ENCODE results near the gene PSMA7.

PSMA7 gene

DNA sequence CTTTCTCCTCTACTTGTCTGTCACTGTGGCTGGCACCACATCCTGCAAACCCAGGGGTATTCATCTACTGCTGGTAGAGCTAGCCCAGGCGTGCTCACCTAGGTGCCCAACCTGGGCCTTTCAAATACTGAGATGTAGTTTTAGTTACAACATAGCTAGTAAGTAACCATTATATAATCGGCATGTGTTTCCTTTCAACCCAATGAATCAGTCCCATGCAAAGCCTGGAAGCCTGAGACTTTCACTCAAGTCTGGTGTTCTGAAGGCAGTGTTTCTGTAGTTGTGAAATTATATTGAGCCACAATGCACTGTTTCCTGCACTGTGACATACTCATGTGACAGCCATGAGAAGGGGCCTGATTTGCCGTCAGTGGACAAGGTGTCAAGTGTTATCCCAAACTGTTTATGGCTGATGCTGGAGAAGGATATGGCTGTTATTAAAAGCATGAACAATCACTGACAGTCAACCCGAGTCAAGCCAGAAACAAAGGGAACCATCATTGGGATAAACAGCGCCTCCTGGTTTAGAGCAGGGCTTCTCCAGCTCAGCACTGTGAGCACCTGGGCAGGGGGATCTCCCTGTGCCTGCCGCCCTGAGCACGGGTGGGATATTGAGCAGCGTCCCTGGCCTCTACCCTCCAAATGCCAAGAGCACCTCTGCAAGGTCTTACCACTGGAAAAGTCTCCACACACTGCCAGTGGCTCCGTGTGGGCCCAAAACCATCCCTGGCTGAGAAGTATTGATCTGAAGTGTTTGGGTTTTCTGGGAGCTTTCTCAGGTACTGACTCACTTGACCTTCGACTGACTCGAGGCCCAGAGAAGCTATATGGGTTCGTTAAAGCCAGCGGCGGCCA lies 1.6 kb downstream of the PSMA7 start:
- H3K27me3 ChIP-seq (ENCODE audit: low read depth, low read length) = no peaks in the 10 kb centered on the region
- peak overlapping the region; percentile 82 for H3K27ac ChIP-seq (ENCODE audit: low read length)
- H3K4me3 ChIP-seq (ENCODE audit: low read depth in 1 of 2, low read length in 2 of 2) = peak overlapping the region; percentile 77 to 84
- H3K4me1 ChIP-seq (ENCODE audit: control insufficient read depth in 1 of 2, insufficient read depth in 2 of 2, low read length in 2 of 2) = peaks cover 12 to 26% of the 10 kb centered on the region in 2 donors
- peaks cover 36 to 39% of the 10 kb centered on the region in 2 donors for H3K36me3 ChIP-seq (ENCODE audit: control insufficient read depth in 1 of 2, insufficient read depth in 2 of 2, low read length in 2 of 2)
- no peaks in the 10 kb centered on the region for H3K9me3 ChIP-seq (ENCODE audit: control insufficient read depth in 1 of 2, low read length in 2 of 2)

DNA sequence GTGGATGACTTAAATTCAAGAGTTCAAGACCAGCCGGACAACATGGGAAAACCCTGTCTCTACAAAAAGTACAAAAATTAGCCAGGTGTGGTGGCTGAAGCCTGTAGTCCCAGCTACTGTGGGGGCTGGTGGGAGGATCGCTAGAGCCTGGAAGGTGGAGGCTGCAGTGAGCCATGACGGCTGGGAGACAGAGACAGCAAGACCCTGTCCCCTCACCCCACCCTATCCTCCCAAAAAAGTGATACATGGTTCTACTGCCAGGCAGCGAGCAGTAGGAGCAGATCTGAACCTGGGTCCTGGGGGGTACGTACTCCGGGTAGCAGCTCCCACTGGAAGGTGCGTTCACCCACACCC lies 2.2 kb downstream of the PSMA7 start:
- peaks cover 12 to 26% of the 10 kb centered on the region in 2 donors for H3K4me1 ChIP-seq (ENCODE audit: control insufficient read depth in 1 of 2, insufficient read depth in 2 of 2, low read length in 2 of 2)
- peak overlapping the region; percentile 77 to 84 for H3K4me3 ChIP-seq (ENCODE audit: low read depth in 1 of 2, low read length in 2 of 2)
- H3K9me3 ChIP-seq (ENCODE audit: control insufficient read depth in 1 of 2, low read length in 2 of 2) = no peaks in the 10 kb centered on the region
- no peak overlapping the region for H3K27ac ChIP-seq (ENCODE audit: low read length)
- H3K27me3 ChIP-seq (ENCODE audit: low read depth, low read length) = no peaks in the 10 kb centered on the region
- peaks cover 42 to 45% of the 10 kb centered on the region in 2 donors for H3K36me3 ChIP-seq (ENCODE audit: control insufficient read depth in 1 of 2, insufficient read depth in 2 of 2, low read length in 2 of 2)

DNA sequence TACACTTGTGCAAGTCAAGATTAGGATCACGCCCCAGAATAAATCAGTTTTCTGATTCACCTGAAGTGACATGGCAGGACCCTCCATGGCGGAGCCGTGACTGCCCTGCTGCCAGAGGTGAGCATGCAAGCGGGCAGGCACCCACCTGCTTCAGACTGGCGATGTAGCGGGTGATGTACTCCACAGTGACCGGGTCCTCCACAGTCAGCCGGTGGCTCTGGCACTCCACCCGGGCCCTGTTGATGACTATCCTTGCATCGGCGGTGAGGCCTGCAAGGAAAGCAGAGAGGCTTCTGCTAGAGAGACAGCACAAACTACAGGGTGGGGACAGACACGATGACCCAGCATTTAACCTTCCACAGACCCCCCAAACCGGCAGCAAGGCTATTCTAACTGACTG lies 3.6 kb downstream of the PSMA7 start:
- no peaks in the 10 kb centered on the region for H3K27me3 ChIP-seq (ENCODE audit: low read depth, low read length)
- H3K9me3 ChIP-seq (ENCODE audit: control insufficient read depth in 1 of 2, low read length in 2 of 2) = no peaks in the 10 kb centered on the region
- H3K27ac ChIP-seq (ENCODE audit: low read length) = no peak overlapping the region
- peaks cover 56 to 58% of the 10 kb centered on the region in 2 donors for H3K36me3 ChIP-seq (ENCODE audit: control insufficient read depth in 1 of 2, insufficient read depth in 2 of 2, low read length in 2 of 2)
- H3K4me3 ChIP-seq (ENCODE audit: low read depth in 1 of 2, low read length in 2 of 2) = no peak overlapping the region
- peaks cover 6 to 18% of the 10 kb centered on the region in 2 donors for H3K4me1 ChIP-seq (ENCODE audit: control insufficient read depth in 1 of 2, insufficient read depth in 2 of 2, low read length in 2 of 2)

DNA sequence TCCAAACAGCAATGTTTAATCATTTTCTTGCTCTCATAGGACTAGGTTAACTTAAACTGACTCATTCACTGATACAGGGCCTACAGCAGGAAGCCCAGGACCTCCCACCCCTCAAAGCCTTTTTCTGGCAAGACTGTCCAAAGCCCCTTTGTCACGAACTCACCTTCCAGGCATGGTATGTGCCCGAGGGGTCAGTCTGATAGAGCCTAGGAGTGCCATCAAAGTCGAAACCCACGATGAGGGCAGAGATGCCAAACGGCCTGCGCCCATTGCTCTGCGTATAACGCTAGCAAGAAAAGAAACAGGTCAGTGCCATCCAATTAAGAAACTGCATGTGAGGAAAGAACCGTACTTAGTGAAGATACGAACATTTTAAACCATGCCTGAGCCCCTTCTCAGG lies 4.3 kb downstream of the PSMA7 start:
- peaks cover 57 to 66% of the 10 kb centered on the region in 2 donors for H3K36me3 ChIP-seq (ENCODE audit: control insufficient read depth in 1 of 2, insufficient read depth in 2 of 2, low read length in 2 of 2)
- H3K4me3 ChIP-seq (ENCODE audit: low read depth in 1 of 2, low read length in 2 of 2) = no peak overlapping the region

DNA sequence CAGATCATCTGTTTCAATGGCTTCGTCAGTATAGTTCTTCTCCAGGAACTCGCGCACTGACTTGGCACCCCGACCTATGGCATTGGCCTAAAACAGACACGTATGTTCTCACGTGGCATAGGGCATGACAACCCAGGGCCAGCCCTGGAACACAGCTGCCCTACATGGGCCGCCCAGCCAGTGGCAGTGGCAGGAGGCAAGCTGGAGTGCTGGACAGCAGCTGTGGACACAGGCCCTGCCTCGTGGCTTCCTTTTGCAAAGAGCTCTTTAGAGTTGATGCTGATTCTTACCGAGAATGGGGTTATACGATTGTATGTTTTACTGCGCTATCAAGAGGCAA lies 5.0 kb downstream of the PSMA7 start:
- no peak overlapping the region for H3K4me3 ChIP-seq (ENCODE audit: low read depth in 1 of 2, low read length in 2 of 2)
- H3K36me3 ChIP-seq (ENCODE audit: control insufficient read depth in 1 of 2, insufficient read depth in 2 of 2, low read length in 2 of 2) = peaks cover 57 to 73% of the 10 kb centered on the region in 2 donors

More for the DNA sequence above, 4.3 kb downstream of the PSMA7 start:
- peaks cover 4 to 15% of the 10 kb centered on the region in 2 donors for H3K4me1 ChIP-seq (ENCODE audit: control insufficient read depth in 1 of 2, insufficient read depth in 2 of 2, low read length in 2 of 2)
- H3K27me3 ChIP-seq (ENCODE audit: low read depth, low read length) = no peaks in the 10 kb centered on the region
- no peak overlapping the region for H3K27ac ChIP-seq (ENCODE audit: low read length)
- no peaks in the 10 kb centered on the region for H3K9me3 ChIP-seq (ENCODE audit: control insufficient read depth in 1 of 2, low read length in 2 of 2)

DNA sequence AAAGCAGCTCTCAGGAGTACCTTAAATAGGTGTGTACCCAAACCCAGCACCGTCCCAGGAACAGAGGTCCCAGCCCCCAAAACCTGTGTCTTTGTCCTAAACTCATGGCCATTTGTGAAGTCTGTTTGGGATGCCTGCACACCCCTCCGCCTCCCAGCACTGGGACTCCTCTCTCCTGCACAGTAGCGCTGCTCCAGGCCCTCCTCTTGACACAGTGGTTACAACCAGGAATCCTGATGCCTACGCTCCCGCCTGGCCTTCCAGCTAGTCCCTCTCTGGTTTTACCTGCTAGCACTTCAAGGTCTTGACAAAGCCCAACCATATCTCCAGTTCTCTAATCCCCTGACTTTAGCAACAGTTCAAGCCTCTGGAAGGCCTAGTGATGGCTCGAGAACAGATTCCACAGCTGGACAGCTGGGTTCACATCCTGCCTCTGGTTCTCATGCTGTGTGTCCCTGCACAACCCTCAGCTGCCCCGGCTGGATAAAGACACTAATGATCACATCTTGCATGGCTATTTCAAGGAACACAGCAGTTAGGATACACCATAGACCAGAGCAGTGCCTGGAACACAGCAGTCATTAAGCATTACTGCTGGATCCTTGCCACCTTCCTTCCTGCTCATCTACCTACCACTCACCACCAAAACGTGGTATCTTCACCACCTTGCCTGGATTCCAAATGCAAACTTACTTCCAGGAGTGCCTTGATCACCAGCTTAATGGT lies 5.6 kb downstream of the PSMA7 start:
- peaks cover 61 to 77% of the 10 kb centered on the region in 2 donors for H3K36me3 ChIP-seq (ENCODE audit: control insufficient read depth in 1 of 2, insufficient read depth in 2 of 2, low read length in 2 of 2)

More for the DNA sequence above, 5.0 kb downstream of the PSMA7 start:
- H3K27ac ChIP-seq (ENCODE audit: low read length) = no peak overlapping the region
- no peaks in the 10 kb centered on the region for H3K9me3 ChIP-seq (ENCODE audit: control insufficient read depth in 1 of 2, low read length in 2 of 2)
- H3K4me1 ChIP-seq (ENCODE audit: control insufficient read depth in 1 of 2, insufficient read depth in 2 of 2, low read length in 2 of 2) = peaks cover 4 to 15% of the 10 kb centered on the region in 2 donors
- no peaks in the 10 kb centered on the region for H3K27me3 ChIP-seq (ENCODE audit: low read depth, low read length)

DNA sequence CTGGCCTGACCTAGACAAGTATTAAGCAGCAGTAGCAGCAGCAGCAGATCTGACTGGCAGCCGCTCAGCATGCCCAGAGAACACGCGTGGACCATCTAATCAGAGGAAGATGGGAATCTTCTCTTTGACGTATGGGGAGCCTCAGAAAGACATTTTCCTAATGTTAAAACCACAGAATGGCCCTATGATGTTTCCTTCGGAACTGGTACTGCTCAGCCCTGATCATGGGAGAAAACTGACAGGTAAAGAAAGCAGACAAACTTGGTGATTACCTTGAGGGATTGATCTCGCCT lies 6.2 kb downstream of the PSMA7 start:
- Histone ChIP-seq H3K27ac (ENCODE audit: low read length) (no peak overlapping the region), H3K9me3 (ENCODE audit: control insufficient read depth in 1 of 2, low read length in 2 of 2) (no peaks in the 10 kb centered on the region), H3K4me3 (ENCODE audit: low read depth in 1 of 2, low read length in 2 of 2) (no peak overlapping the region), H3K4me1 (ENCODE audit: control insufficient read depth in 1 of 2, insufficient read depth in 2 of 2, low read length in 2 of 2) (peaks cover 4 to 15% of the 10 kb centered on the region in 2 donors), H3K36me3 (ENCODE audit: control insufficient read depth in 1 of 2, insufficient read depth in 2 of 2, low read length in 2 of 2) (peaks cover 61 to 83% of the 10 kb centered on the region in 2 donors), H3K27me3 (ENCODE audit: low read depth, low read length) (no peaks in the 10 kb centered on the region)

More for the DNA sequence above, 5.6 kb downstream of the PSMA7 start:
- no peak overlapping the region for H3K4me3 ChIP-seq (ENCODE audit: low read depth in 1 of 2, low read length in 2 of 2)
- no peaks in the 10 kb centered on the region for H3K9me3 ChIP-seq (ENCODE audit: control insufficient read depth in 1 of 2, low read length in 2 of 2)
- peaks cover 4 to 15% of the 10 kb centered on the region in 2 donors for H3K4me1 ChIP-seq (ENCODE audit: control insufficient read depth in 1 of 2, insufficient read depth in 2 of 2, low read length in 2 of 2)
- H3K27ac ChIP-seq (ENCODE audit: low read length) = no peak overlapping the region
- H3K27me3 ChIP-seq (ENCODE audit: low read depth, low read length) = no peaks in the 10 kb centered on the region

DNA sequence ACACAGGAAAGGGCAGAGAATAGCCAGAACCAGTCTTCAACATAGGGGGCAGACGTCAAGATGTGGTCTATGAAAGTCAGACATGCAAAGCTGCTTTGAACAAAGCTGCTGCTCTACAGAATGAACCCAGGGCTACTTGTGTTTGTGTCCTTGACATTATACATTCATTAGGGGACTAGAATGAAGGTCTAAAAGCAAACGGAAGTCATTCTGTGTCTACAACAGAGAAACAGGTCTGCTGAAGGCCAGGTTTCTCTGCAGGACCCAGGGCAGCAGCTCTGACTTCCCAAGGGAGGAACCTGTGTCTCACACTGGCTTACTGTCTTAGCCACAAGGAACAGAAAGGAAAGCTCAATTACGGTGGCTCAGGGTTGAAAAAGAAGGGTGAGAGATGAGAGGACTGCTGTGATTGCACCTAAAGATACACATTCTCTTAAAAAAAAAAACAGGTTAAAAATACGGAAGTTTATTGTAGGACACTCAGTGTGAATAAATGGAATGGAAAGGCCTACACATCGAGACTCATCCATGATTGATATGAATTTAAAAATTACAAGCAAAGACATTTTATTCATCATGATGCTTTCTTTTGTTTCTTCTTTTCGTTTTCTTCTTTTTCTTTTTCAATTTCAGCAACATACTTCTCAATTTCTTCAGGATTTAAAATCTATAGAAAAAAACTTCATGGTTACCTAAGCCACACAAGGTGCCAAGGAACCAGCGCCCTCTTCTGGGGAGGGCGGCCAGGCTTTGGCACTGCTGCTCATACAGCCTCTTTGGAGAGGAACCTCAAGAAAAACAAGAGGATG lies 6.7 kb downstream of the PSMA7 start:
- no peak overlapping the region for H3K4me3 ChIP-seq (ENCODE audit: low read depth in 1 of 2, low read length in 2 of 2)
- no peaks in the 10 kb centered on the region for H3K9me3 ChIP-seq (ENCODE audit: control insufficient read depth in 1 of 2, low read length in 2 of 2)
- peaks cover under 1 to 10% of the 10 kb centered on the region in 2 donors for H3K4me1 ChIP-seq (ENCODE audit: control insufficient read depth in 1 of 2, insufficient read depth in 2 of 2, low read length in 2 of 2)
- H3K27me3 ChIP-seq (ENCODE audit: low read depth, low read length) = no peaks in the 10 kb centered on the region
- H3K36me3 ChIP-seq (ENCODE audit: control insufficient read depth in 1 of 2, insufficient read depth in 2 of 2, low read length in 2 of 2) = peaks cover 66 to 89% of the 10 kb centered on the region in 2 donors
- H3K27ac ChIP-seq (ENCODE audit: low read length) = no peak overlapping the region

DNA sequence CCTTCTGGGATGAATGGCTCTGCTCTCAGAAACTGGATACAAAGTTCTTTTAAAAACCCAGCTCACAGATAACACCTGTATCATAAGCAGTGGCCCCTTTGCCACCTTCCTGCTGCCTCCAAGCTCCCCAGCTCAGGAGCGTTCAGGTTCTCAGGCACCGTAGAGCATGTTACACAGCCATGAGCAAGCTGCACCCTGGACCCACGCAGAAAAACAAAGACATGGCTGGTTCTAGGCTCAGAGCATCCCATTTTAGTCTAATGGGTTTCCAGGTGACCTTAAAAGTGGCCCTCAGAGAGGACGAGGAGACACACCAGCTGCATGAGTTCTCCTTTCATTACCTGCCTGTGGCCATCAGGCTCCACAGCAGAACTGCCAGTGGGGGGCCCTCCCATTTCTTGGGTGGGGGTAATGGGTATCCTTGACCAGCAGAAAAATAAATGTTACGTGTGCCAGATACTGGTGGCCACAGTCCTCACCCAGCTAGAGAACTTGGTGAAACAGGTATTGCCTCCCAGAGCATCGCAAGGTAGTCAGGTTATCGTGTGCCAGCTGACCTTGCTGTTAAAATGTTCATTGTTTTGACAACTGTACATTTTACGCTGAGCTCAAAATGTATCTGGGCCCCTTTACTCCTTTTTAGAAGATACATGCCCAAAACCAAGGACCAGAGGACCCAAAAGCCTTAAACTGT lies 7.5 kb downstream of the PSMA7 start:
- Histone ChIP-seq H3K27ac (ENCODE audit: low read length) (no peak overlapping the region), H3K9me3 (ENCODE audit: control insufficient read depth in 1 of 2, low read length in 2 of 2) (no peaks in the 10 kb centered on the region), H3K4me1 (ENCODE audit: control insufficient read depth in 1 of 2, insufficient read depth in 2 of 2, low read length in 2 of 2) (peaks cover 0 to 2% of the 10 kb centered on the region in 2 donors), H3K36me3 (ENCODE audit: control insufficient read depth in 1 of 2, insufficient read depth in 2 of 2, low read length in 2 of 2) (peaks cover 65 to 96% of the 10 kb centered on the region in 2 donors), H3K27me3 (ENCODE audit: low read depth, low read length) (no peaks in the 10 kb centered on the region), H3K4me3 (ENCODE audit: low read depth in 1 of 2, low read length in 2 of 2) (no peak overlapping the region)

DNA sequence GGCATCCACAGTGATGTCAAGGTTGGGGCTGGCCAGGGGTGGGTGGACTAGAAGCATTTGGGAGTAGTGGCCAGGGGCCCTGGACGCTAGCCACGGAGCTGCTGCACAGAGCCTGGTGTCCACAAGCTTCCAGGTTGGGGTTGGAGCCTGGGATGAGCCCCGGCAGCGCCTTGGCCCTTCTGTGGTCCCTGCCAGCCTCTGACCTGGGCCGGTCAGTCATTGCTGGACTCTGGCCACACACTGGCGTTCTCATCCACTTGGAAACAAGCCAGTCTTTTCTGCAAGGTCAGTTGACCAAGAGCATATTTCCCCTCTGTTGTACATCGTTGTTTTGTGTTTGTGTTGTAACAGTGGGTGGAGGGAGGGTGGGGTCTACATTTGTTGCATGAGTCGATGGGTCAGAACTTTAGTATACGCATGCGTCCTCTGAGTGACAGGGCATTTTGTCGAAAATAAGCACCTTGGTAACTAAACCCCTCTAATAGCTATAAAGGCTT lies 8.4 kb downstream of the PSMA7 start:
- Histone ChIP-seq H3K4me1 (ENCODE audit: control insufficient read depth in 1 of 2, insufficient read depth in 2 of 2, low read length in 2 of 2) (no peaks in the 10 kb centered on the region), H3K27ac (ENCODE audit: low read length) (no peak overlapping the region), H3K27me3 (ENCODE audit: low read depth, low read length) (no peaks in the 10 kb centered on the region), H3K4me3 (ENCODE audit: low read depth in 1 of 2, low read length in 2 of 2) (no peak overlapping the region), H3K36me3 (ENCODE audit: control insufficient read depth in 1 of 2, insufficient read depth in 2 of 2, low read length in 2 of 2) (peaks cover 63 to 99% of the 10 kb centered on the region in 2 donors), H3K9me3 (ENCODE audit: control insufficient read depth in 1 of 2, low read length in 2 of 2) (no peaks in the 10 kb centered on the region)

Measured in muscle layer of duodenum (tissue), 2 donors.